Measurements from ENCODE around the gene RSU1.

The RSU1 gene

DNA sequence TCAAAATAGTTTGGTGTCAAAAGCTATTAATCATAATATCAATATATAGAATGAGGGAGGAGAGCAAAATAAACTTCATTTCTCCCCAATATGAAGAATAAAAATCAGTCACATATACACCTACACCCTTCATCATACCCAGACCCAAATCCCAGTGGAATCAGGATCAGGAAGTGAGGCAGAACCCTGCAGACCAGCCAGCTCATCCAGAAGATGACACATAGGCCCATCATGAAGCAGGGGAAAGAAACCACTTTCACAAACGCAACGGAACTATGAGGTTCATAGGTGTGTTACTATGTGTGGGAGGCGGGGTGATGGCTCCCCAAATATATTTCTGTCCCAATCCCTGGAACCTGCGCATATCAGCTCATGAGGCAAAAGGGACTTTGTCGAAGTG lies 89.0 kb downstream of the RSU1 start:
- no peak overlapping the region for H3K9ac ChIP-seq (ENCODE audit: low read depth in 1 of 2, low read length in 2 of 2)
- no peaks in the 10 kb centered on the region for H3K9me3 ChIP-seq (ENCODE audit: control insufficient read depth in 1 of 2, low read length in 2 of 2)
- H3K4me1 ChIP-seq (ENCODE audit: control insufficient read depth in 1 of 2, insufficient read depth in 2 of 2, low read length in 2 of 2), result no peaks in the 10 kb centered on the region
- H3K27ac ChIP-seq (ENCODE audit: low read depth, low read length), result no peak overlapping the region
- no peak overlapping the region for H3K4me3 ChIP-seq (ENCODE audit: low read depth in 1 of 2, low read length in 2 of 2)
- H3K36me3 ChIP-seq (ENCODE audit: control insufficient read depth in 1 of 2, insufficient read depth in 2 of 2, low read length in 2 of 2), result peaks cover 3 to 4% of the 10 kb centered on the region in 2 donors
- H3K27me3 ChIP-seq (ENCODE audit: control insufficient read depth in 1 of 2, insufficient read depth in 2 of 2, low read length in 2 of 2), result no peaks in the 10 kb centered on the region

DNA sequence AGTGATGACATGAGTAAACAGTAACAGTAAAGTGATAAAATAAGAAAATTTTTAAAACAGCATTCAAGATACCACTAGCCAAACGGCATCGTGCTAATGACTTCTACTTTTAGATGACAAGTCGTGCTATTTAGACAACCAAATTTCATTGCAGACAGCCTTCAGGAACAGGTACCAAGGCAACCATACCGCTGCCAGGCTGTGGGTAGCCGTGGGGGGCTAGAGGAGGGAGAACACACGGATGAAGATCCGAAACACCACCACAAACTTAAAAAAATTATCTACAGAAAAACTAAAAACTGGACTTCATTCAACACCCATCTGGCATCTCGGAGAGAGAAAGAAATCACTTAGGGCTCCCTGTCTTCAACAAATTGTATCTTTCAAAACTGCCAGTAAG lies 89.6 kb downstream of the RSU1 start:
- peaks cover 3 to 4% of the 10 kb centered on the region in 2 donors for H3K36me3 ChIP-seq (ENCODE audit: control insufficient read depth in 1 of 2, insufficient read depth in 2 of 2, low read length in 2 of 2)
- H3K4me3 ChIP-seq (ENCODE audit: low read depth in 1 of 2, low read length in 2 of 2), result no peak overlapping the region
- H3K9ac ChIP-seq (ENCODE audit: low read depth in 1 of 2, low read length in 2 of 2), result no peak overlapping the region
- H3K4me1 ChIP-seq (ENCODE audit: control insufficient read depth in 1 of 2, insufficient read depth in 2 of 2, low read length in 2 of 2), result no peaks in the 10 kb centered on the region
- no peaks in the 10 kb centered on the region for H3K9me3 ChIP-seq (ENCODE audit: control insufficient read depth in 1 of 2, low read length in 2 of 2)
- no peak overlapping the region for H3K27ac ChIP-seq (ENCODE audit: low read depth, low read length)
- H3K27me3 ChIP-seq (ENCODE audit: control insufficient read depth in 1 of 2, insufficient read depth in 2 of 2, low read length in 2 of 2), result no peaks in the 10 kb centered on the region

DNA sequence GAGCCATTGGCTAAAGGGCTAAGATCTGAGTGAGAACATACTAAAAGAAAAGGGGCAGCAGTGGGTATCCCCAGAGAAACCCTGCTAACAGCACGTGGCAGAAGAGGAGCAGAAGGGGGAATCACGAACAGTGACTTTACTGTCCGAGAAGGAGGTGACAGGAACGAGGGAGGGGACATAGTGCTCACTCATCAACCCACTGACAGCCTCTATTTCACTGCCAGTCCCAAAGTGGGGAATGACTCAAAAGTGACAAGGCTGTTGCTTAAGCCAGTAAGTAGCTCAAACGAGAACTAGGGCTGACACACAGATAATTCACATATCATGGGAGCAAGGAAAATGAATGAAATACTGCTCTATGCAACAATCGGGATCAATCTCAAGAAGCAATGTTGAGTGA lies 92.7 kb downstream of the RSU1 start:
- H3K27me3 ChIP-seq (ENCODE audit: control insufficient read depth in 1 of 2, insufficient read depth in 2 of 2, low read length in 2 of 2), result no peaks in the 10 kb centered on the region
- no peak overlapping the region for H3K9ac ChIP-seq (ENCODE audit: low read depth in 1 of 2, low read length in 2 of 2)
- no peak overlapping the region for H3K27ac ChIP-seq (ENCODE audit: low read depth, low read length)
- H3K4me1 ChIP-seq (ENCODE audit: control insufficient read depth in 1 of 2, insufficient read depth in 2 of 2, low read length in 2 of 2), result no peaks in the 10 kb centered on the region
- no peak overlapping the region for H3K4me3 ChIP-seq (ENCODE audit: low read depth in 1 of 2, low read length in 2 of 2)
- peaks cover 0 to 4% of the 10 kb centered on the region in 2 donors for H3K36me3 ChIP-seq (ENCODE audit: control insufficient read depth in 1 of 2, insufficient read depth in 2 of 2, low read length in 2 of 2)
- no peaks in the 10 kb centered on the region for H3K9me3 ChIP-seq (ENCODE audit: control insufficient read depth in 1 of 2, low read length in 2 of 2)

DNA sequence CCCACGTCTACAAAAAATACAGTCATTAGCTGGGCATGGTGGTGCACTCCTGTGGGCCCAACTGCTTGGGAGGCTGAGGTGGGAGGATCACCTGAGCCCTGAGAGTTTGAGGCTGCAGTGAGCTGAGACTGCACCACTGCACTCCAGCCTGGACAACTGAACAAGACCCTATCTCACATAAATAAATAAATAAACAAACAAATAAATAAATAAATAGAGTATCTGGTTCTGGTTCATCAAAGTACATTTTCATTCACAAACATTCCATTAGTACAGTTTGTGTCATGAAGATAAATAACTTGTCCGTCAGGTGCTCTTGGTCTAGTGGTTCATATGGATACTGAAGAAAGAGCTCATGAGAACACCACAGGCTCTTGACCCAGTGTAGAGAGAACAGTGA lies 96.4 kb downstream of the RSU1 start:
- no peak overlapping the region for H3K27ac ChIP-seq (ENCODE audit: low read depth, low read length)
- H3K9me3 ChIP-seq (ENCODE audit: control insufficient read depth in 1 of 2, low read length in 2 of 2), result no peaks in the 10 kb centered on the region
- no peak overlapping the region for H3K4me3 ChIP-seq (ENCODE audit: low read depth in 1 of 2, low read length in 2 of 2)
- no peaks in the 10 kb centered on the region for H3K36me3 ChIP-seq (ENCODE audit: control insufficient read depth in 1 of 2, insufficient read depth in 2 of 2, low read length in 2 of 2)
- no peaks in the 10 kb centered on the region for H3K27me3 ChIP-seq (ENCODE audit: control insufficient read depth in 1 of 2, insufficient read depth in 2 of 2, low read length in 2 of 2)
- no peaks in the 10 kb centered on the region for H3K4me1 ChIP-seq (ENCODE audit: control insufficient read depth in 1 of 2, insufficient read depth in 2 of 2, low read length in 2 of 2)
- no peak overlapping the region for H3K9ac ChIP-seq (ENCODE audit: low read depth in 1 of 2, low read length in 2 of 2)

DNA sequence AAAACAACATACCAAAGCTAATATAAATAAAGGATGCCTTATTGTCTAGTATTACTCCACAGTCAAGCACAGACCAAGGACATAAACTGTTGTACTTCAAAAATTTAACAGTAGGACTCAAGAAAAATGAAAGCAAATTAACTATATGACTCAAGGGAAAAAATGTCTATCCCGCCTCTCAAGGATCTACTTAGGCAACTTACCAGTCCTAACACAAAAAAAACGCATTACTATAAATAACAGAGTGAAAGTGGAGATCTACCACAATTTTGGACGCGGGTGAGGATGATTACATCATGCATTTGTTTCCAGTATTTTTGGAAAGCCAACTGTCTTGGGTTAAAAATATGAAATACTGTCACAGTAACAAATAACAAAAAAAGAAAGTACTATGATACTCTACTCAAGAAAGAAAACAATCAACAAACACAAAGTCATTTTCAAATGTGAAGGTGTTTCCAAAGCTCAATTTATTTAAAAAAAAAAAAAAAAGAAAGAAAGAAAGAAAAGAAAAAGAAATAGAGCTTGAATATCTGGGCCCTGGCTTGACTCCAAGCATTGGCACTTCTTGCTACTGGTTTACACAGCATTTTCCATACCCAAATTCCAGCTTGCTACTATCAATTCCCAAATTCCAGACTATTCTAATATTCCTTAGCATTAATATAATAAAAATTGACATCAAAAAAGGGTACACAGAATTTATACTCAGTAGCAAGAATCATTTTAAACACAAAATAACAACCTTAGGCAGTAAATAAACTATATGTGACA lies 99.4 kb downstream of the RSU1 start:
- Histone ChIP-seq H3K4me3 (ENCODE audit: low read depth in 1 of 2, low read length in 2 of 2) (no peak overlapping the region), H3K9me3 (ENCODE audit: control insufficient read depth in 1 of 2, low read length in 2 of 2) (peaks cover 13% of the 10 kb centered on the region in 2 donors), H3K9ac (ENCODE audit: low read depth in 1 of 2, low read length in 2 of 2) (no peak overlapping the region), H3K27ac (ENCODE audit: low read depth, low read length) (no peak overlapping the region), H3K27me3 (ENCODE audit: control insufficient read depth in 1 of 2, insufficient read depth in 2 of 2, low read length in 2 of 2) (no peaks in the 10 kb centered on the region), H3K36me3 (ENCODE audit: control insufficient read depth in 1 of 2, insufficient read depth in 2 of 2, low read length in 2 of 2) (peaks cover 0 to 4% of the 10 kb centered on the region in 2 donors), H3K4me1 (ENCODE audit: control insufficient read depth in 1 of 2, insufficient read depth in 2 of 2, low read length in 2 of 2) (no peaks in the 10 kb centered on the region)

DNA sequence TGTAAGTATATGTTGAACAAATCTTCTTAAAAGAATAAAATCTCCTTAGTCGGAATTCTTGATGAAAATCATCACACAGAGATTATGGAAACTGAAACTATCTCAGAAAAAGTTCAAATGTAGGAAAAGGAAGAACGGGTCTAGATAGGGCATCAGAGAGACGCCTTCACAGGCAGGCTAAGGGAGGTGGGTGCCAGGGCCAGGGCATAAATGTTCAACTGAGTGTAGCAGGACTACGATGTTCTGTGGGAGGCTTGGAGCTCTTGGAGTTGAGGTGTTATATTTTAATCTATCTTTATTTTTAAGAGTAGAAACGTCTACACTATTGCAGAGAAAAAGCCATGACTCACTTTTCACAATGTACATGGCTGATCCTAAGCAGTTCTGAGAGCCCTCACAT lies 101.2 kb downstream of the RSU1 start:
- H3K27me3 ChIP-seq (ENCODE audit: control insufficient read depth in 1 of 2, insufficient read depth in 2 of 2, low read length in 2 of 2), result no peaks in the 10 kb centered on the region
- no peaks in the 10 kb centered on the region for H3K4me1 ChIP-seq (ENCODE audit: control insufficient read depth in 1 of 2, insufficient read depth in 2 of 2, low read length in 2 of 2)

DNA sequence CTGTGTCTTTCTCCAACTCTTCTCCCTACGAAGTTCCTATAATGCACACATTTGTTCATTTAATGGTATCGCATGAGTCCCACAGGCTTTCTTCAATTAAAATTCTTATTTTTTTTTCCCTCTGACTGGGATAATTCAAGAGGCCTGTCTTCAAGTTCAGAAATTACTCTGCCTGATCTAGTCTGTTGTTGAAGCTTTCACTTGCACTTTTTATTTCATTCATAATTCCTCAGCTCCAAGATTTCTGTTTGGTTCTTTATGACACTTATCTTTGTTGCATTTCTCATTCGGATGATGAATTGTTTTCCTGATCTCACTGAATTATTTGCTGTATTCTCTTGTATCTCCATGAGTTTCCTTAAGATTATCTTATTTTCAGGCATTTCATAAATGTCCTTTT lies 103.9 kb downstream of the RSU1 start:
- Histone ChIP-seq H3K27ac (ENCODE audit: low read depth, low read length) (no peak overlapping the region), H3K4me1 (ENCODE audit: control insufficient read depth in 1 of 2, insufficient read depth in 2 of 2, low read length in 2 of 2) (no peaks in the 10 kb centered on the region), H3K27me3 (ENCODE audit: control insufficient read depth in 1 of 2, insufficient read depth in 2 of 2, low read length in 2 of 2) (no peaks in the 10 kb centered on the region), H3K9ac (ENCODE audit: low read depth in 1 of 2, low read length in 2 of 2) (no peak overlapping the region), H3K36me3 (ENCODE audit: control insufficient read depth in 1 of 2, insufficient read depth in 2 of 2, low read length in 2 of 2) (peaks cover 0 to 4% of the 10 kb centered on the region in 2 donors), H3K4me3 (ENCODE audit: low read depth in 1 of 2, low read length in 2 of 2) (no peak overlapping the region), H3K9me3 (ENCODE audit: control insufficient read depth in 1 of 2, low read length in 2 of 2) (peaks cover 16 to 27% of the 10 kb centered on the region in 2 donors)

More for the DNA sequence above, 101.2 kb downstream of the RSU1 start:
- no peak overlapping the region for H3K27ac ChIP-seq (ENCODE audit: low read depth, low read length)
- H3K4me3 ChIP-seq (ENCODE audit: low read depth in 1 of 2, low read length in 2 of 2), result no peak overlapping the region
- peaks cover 0 to 4% of the 10 kb centered on the region in 2 donors for H3K36me3 ChIP-seq (ENCODE audit: control insufficient read depth in 1 of 2, insufficient read depth in 2 of 2, low read length in 2 of 2)
- H3K9me3 ChIP-seq (ENCODE audit: control insufficient read depth in 1 of 2, low read length in 2 of 2), result peaks cover 16 to 27% of the 10 kb centered on the region in 2 donors
- H3K9ac ChIP-seq (ENCODE audit: low read depth in 1 of 2, low read length in 2 of 2), result no peak overlapping the region

DNA sequence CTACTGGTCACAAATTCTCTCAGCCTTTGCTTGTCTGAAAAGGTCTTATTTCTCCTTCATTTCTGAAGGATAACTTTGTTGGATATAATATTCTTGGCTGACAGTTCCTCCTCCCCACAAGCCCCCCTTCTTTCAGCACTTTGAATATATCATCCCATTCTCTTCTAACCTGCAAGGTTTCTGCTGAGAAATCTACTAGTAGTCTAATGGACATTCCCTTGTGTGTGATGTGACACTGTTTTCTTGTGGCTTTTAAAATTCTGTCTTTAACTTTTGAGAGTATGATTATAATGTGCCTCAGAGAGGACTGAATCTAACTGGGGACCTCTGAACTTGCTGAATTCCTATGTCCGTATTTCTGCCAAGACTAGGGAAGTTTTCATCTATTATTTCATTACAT lies 104.3 kb downstream of the RSU1 start:
- peaks cover 16 to 27% of the 10 kb centered on the region in 2 donors for H3K9me3 ChIP-seq (ENCODE audit: control insufficient read depth in 1 of 2, low read length in 2 of 2)
- H3K27me3 ChIP-seq (ENCODE audit: control insufficient read depth in 1 of 2, insufficient read depth in 2 of 2, low read length in 2 of 2), result no peaks in the 10 kb centered on the region
- no peak overlapping the region for H3K9ac ChIP-seq (ENCODE audit: low read depth in 1 of 2, low read length in 2 of 2)
- peaks cover 0 to 4% of the 10 kb centered on the region in 2 donors for H3K36me3 ChIP-seq (ENCODE audit: control insufficient read depth in 1 of 2, insufficient read depth in 2 of 2, low read length in 2 of 2)
- H3K4me1 ChIP-seq (ENCODE audit: control insufficient read depth in 1 of 2, insufficient read depth in 2 of 2, low read length in 2 of 2), result no peaks in the 10 kb centered on the region
- no peak overlapping the region for H3K27ac ChIP-seq (ENCODE audit: low read depth, low read length)
- no peak overlapping the region for H3K4me3 ChIP-seq (ENCODE audit: low read depth in 1 of 2, low read length in 2 of 2)

DNA sequence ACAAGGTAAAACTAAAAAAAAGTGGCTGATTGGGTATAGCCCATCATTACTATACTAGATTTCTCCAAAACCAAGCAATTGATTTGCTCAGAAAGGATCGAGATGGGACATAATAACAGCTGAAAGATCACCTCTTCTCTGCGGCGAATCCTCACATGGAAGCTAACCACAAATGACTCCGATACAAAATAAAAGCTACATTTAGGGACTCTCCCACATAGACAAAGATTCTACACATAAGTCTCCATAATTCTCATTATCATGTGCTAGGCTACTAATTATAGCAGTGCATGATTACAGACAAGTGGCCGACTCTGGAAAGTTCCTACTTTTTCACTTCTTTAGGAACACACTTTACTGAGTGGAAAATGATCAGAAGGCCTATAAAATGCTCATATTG lies 116.9 kb downstream of the RSU1 start:
- no peaks in the 10 kb centered on the region for H3K4me1 ChIP-seq (ENCODE audit: control insufficient read depth in 1 of 2, insufficient read depth in 2 of 2, low read length in 2 of 2)
- no peak overlapping the region for H3K4me3 ChIP-seq (ENCODE audit: low read depth in 1 of 2, low read length in 2 of 2)
- no peaks in the 10 kb centered on the region for H3K27me3 ChIP-seq (ENCODE audit: control insufficient read depth in 1 of 2, insufficient read depth in 2 of 2, low read length in 2 of 2)
- H3K27ac ChIP-seq (ENCODE audit: low read depth, low read length), result no peak overlapping the region
- H3K36me3 ChIP-seq (ENCODE audit: control insufficient read depth in 1 of 2, insufficient read depth in 2 of 2, low read length in 2 of 2), result no peaks in the 10 kb centered on the region
- H3K9me3 ChIP-seq (ENCODE audit: control insufficient read depth in 1 of 2, low read length in 2 of 2), result no peaks in the 10 kb centered on the region
- H3K9ac ChIP-seq (ENCODE audit: low read depth in 1 of 2, low read length in 2 of 2), result no peak overlapping the region

DNA sequence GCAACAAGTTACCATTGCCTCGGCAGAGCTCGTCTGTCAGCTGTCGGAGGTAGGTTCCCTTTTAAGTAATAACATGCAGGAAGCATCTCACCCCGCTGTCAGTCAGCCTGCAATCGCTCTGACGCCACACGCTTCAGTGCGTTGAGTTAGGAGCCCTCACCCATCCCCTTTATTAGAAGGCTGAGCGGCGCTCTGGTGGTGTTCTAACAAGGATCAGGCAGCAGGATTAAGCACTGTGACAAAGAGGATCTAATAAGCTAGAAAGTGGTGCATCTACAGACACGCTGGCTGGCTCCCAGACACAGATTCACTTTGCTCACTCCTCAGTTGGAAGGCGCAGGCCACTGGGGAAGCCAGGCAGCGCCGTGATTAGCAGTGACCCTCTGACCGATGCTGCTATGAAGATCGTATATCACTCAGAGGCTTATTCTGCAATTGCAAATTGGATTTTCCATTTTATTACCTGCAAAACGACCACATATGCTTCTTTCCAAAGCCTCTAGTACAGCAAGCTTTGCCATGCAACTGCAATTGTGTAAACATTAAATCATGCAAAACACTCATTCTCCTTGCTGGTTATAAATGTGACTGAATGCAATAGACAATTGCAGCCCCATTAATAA lies 117.7 kb downstream of the RSU1 start:
- no peak overlapping the region for H3K27ac ChIP-seq (ENCODE audit: low read depth, low read length)
- H3K9me3 ChIP-seq (ENCODE audit: control insufficient read depth in 1 of 2, low read length in 2 of 2), result no peaks in the 10 kb centered on the region
- H3K9ac ChIP-seq (ENCODE audit: low read depth in 1 of 2, low read length in 2 of 2), result no peak overlapping the region
- H3K36me3 ChIP-seq (ENCODE audit: control insufficient read depth in 1 of 2, insufficient read depth in 2 of 2, low read length in 2 of 2), result no peaks in the 10 kb centered on the region
- no peak overlapping the region for H3K4me3 ChIP-seq (ENCODE audit: low read depth in 1 of 2, low read length in 2 of 2)
- H3K27me3 ChIP-seq (ENCODE audit: control insufficient read depth in 1 of 2, insufficient read depth in 2 of 2, low read length in 2 of 2), result no peaks in the 10 kb centered on the region
- H3K4me1 ChIP-seq (ENCODE audit: control insufficient read depth in 1 of 2, insufficient read depth in 2 of 2, low read length in 2 of 2), result no peaks in the 10 kb centered on the region

All from duodenal mucosa (tissue), 2 donors.